ENCODE results near the gene MYCN.
"Not testable (repeated sequence)": the region's sequence is repeated elsewhere in the genome, so short reads cannot be mapped to it uniquely, and the experiment has no call there.

MYCN gene

DNA sequence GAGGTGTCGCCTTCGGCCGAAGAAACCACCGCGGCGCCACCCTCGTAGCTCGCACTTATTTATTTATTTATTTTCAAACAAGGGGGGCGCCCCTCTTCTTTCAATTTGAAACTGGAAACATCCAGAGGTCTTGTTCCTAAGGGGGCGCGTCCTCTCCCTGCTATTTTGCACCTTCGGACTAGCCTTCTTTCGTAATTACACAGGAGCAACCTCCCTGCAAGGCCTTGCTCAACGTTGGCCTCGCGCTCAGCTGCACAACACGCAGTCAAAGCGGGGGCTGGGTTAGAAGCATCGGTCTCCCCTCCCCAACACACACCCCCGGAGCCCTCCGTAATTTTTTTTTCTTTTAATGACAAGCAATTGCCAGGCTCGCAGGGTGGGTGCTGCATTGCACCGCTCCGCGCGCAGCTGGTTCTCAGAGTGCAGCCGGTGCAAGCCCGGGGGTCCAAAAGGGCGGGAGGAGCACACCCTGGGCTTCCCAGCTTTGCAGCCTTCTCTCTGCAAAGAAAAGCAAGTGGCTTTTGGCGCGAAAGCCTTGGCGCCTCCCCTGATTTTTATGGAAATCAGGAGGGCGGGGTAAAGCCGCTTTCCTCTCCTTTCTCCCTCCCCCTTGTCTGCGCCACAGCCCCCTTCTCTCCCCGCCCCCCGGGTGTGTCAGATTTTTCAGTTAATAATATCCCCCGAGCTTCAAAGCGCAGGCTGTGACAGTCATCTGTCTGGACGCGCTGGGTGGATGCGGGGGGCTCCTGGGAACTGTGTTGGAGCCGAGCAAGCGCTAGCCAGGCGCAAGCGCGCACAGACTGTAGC lies at the start of gene MYCN:
TSS of gene MYCN (plus strand) at position 697 of the 807 bp plus-strand sequence. CDS start 1,515 bp downstream, outside the sequence.
- peak; percentile 86 to 94 for DNase-seq

DNA sequence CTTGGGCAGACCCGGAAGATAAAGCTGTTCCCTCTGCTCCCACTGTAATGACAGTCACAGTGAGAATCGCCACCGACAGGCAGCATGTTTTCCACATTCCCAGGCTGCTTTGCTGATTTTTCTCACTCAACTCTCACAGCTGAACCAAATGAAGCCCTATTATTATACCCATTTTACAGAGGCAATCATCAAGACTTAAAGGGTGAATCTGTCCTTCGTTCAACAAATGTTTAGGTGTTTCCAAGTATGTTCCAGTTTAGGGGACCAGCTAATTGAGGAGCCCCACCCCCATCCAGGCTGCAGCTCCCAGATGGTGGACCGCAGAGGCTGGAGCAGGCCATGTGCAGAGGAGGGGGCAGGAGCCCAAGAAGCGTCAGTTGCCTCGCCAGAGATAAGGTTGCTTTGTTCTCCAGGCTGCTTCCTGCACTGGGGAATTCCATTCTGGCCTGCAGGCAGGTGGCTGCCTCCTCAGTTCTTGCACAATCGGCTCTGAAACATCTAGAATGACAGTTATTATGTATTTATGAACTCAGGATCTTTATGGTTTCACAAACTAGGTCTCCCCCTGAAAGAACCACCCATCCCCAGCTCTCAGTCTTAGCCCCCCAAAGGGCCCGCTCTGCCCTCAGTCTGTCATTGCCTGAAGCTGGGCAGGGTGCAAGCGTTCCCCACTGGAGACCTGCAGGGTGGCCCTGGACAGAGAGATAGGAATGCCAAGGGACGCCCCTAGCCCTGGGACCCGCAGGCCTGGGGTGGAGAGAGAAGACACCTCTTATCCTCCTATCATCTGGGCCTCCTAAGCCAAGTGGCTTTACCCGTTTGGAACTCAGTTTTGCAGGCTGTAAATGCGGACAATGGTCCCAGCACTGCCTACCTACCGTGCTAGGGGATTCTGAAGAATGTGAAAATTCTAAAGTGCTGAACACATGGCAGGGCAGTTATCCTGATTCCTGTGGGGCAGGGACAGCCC lies 49.1 kb upstream of the MYCN start:
- DNase-seq = peak in 1 of 2 experiments; percentile 33

DNA sequence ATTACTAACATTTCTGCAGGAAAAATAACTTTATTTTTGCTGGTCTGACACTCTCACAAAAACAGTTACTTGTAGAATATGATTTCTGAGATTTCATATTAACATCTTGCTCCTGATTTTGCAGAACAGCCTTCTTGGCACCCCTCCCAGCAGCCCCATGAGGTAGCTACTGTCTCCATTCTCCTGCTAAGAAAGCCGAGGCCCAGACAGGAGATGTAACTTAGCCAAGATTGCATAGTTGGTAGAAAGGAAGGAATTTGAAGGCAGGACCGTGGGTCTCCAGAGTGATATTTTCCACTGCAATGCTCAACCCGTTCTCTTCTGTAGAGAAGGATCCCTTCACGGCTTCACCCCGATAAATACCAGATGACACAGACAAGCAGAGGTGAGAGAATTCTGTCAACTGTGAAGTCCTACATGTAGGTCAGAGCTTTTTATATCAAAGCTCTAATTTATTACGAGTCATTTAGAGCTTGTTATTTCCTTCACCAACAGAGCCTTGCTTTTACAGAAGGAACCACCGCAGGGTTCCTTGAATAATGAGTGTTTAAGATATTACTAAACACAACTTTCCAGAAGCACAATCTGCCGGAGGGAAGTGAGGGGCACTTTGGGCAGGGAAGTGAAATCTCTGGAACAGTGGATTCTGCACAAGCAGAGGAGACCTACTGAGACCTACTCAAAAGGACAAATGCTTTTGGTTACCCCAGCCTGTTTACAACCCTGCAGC lies 48.0 kb upstream of the MYCN start:
- no peak for DNase-seq

DNA sequence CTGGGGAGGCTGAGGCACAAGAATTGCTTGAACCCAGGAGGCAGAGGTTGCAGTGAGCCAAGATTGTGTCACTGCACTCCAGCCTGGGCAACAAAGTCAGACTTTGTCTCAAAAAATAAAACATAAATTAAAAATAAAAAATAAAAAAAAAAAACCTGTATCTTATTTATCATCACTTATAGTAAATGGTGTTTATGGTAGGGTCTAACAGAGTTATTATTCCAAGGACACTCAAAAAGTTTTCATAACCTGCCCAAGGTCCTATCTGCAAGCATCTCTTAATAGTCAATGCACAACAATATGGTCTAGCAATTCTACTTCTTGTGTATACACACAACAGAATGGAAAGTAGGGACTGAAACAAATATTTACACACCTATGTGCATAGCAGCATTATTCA lies 47.3 kb upstream of the MYCN start:
- DNase-seq = no peak

DNA sequence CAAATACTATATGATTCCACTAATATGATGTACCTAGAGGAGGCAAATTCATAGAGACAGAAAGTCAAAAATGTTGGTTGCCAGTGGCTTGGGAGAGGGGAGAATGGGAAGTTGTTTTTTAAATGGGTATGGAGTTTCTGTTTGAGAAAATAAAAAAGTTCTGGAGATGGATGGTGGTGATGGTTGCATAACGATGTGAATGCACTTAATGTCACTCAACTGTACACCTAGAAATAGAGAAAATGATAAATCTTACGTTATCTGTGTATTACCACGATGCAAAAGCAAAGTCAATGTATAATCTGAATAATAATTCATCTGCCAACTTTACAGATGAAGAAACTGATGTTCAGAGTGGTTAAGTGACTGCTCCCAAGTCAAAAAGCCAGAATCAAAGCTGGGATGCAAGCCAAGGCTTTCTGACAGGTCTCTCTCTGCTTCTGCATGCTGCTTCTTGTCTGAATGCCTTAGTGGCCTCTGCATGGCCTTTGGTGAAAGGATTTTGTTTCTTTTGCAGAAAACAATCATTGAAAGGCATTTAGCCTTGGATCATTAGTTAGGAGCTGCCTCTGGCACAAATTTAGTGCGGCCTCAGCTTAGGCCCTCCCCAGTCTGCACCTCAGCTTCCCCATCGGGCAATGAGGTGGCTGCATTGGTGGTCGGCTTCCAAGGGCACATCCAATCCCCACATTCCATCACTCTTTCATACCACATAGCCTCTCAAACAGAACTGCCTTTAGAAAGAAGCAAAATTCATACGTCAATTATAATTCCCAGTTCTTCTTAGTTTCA lies 46.5 kb upstream of the MYCN start:
- no peak for DNase-seq

DNA sequence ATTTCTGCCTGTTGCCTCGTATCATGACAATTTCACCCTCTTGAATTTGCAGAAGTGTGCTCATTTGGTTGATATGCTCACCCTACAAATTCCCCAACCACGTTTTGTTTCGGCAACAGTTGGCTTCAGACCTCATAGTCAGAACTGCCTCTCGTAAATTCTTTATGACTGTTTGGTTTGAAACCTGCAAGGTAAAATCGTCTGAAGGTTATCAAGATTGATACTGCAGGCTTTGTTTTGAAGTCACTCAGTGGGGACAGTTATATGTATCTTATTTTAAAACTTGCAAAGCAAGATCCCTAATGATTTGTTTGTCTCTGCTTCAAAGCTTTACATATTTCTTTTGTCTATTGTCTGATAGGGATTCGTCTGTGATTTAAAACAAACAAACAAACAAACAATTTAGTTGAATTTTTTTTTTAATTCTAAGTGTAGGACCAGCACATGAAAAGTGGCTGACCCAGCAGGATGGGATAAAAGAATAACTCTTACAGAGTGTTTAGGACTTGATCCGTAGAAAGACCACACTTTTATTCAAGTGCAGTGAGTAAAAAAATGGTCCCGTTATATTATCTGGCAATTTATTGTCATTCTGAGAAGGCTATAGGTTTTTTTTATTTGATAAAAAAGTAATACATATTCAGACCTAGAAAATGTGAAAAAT lies 45.7 kb upstream of the MYCN start:
- no peak for DNase-seq

DNA sequence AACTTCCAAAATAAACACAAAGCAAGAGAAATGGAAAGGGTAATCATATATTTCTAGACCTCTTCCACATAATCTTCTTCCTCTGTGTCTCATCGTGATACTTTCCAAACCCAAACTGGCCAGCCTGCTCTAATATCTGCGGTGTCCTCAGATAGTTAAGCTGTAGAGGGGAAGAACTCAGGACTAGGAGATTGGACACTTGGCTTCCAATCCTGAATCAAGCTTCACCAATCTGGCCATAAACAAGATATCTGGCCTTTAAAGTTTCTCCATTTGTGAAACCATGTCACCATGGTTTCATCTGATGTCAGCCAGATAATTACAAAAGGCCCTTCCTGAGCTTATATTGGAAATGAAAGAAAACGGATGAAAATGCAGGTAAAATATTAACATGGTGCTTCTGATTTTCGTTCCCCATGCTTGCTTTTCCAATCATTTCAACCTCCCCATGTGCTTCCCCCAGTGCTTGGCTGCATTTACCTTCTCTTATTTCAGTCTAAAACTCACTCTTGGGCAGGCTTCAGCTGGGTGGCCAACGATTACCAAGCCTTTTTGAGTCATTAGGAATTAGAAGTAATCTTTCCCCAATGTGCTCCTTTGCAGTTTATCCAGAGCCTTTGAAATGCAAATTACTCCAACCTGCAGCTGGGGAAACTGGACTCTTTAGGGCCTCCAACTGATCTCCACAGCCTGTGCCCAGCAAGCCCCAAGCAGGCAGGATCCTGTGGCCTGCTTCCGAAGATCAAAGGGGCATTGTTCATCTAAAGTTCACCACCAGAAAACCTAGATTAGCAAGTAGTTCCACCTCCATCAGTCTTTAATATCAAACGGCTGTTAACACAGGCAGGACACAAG lies 44.5 kb upstream of the MYCN start:
- no peak for DNase-seq

DNA sequence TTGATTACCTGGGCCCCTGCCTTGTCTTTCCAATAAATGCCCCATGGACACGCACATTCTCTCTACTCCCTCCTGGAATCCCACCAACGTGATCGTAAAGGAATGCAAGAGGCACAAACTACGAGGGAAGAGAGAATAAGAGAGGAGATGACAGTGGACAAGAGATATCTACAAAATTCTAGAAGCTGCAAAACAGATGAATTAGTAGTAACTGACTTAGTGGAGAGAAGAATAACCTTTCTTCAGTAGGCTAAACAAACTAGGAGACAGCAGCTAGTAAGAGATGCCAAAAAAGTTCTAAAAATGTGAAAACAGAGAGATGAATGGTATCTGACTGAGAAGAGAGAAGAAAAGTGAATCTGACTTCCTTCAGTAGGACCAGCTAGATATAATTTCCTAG lies 43.5 kb upstream of the MYCN start:
- no peak for DNase-seq

DNA sequence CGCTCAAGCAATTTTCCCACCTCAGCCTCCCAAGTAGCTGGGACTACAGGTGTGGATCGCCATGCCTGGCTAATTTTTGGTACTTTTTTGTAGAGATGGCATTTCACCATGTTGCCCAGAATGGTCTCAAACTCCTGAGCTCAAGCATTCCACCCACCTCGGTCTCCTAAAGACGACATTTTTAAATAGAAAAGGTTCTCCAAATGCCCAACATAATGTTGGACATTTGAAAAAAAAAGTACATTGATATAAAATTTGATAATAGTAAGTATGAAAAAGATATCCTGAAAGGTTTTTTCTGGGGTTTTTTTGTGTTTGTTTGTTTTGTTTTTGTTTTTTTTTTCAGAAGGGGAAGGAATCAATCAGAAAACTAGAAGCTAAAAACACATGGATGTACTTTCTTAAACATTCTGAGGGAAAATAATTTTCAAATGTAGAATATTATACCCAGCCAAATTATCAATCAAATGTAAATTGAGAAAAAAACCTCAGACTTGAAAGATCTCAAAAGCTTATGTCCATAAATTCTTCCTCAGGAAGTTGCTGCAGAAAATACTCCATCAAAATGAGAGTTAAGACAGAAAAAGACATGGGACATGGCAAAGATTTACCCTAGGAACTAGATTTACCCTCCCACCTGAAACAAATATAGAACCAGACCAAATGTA lies 42.8 kb upstream of the MYCN start:
- no peak for DNase-seq

DNA sequence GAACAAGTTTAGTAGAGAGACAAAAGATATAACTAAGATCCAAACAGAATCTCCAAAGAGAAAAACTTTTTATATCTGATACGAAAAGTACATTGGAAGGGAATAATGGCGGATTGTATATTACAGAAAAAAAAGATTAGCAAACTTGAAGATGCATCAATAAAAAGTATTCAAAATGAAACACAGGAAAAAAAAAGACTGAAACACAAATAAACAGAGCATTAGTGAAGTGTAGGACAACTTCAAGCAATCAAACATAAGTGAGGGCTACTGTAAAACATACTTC lies 41.1 kb upstream of the MYCN start:
- DNase-seq = no peak

DNA sequence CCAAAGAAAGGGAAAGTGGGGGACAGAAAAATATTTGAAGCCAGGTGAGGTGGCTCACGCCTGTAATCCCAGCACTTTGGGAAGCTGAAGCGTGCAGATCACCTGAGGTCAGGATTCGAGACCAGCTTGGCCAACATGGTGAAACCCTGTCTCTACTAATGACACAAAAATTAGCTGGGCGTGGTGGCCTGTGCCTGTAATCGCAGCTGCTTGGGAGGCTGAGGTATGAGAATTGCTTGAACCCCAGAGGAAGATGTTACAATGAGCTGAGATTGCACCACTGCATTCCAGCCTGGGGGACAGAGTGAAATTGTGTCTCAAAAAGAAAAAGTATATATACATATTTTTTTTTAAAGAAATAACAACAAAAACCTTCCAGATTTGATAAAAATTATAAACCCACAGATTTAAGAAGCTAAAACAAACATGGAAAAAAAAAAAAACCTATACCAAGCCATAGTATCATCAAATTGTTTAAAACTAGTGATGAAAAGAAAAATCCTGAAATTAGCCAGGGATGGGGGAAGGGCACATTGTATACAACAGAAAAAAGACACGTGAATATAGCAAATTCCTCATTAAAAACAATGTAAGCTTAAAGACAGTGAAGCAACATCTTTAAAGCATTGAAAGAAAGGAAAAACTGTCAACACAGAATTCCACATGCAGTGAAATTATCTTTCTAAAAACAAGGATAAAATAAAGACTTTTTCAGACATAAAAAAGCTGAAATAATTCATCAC lies 40.4 kb upstream of the MYCN start:
- DNase-seq = no peak

DNA sequence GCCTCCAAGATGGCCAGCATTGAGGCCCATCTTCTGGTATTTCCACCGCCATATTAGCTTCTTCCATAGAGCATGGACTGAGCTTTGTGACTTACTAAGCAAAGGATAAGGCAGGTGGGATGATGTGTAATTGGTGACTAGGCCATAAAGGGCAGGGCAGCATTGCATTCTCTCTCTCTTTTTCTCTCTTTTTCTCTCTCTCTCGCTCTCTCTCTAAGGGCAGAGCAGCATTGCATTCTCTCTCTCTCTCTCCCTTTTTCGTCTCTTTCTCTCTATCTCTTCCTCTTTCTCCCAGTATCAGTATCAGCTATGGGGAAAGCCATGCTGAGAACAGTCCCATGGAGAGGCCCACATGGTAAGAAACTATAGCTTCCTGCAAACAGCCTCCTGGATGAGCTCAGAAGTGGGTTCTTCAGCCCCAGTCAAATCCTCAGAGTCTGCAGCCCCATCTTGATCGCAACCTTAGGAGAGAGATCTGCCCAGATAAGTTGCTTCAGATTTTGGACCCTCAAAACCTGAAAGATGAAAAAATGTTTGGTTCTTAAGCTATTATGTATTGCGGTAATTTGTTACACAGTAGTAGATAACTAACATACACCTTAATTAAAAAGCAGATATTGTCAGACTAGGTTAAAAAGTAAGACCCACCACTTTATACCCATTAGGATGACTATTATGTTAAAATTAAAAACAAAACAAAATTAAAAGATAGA lies 39.1 kb upstream of the MYCN start:
- DNase-seq = no peak

DNA sequence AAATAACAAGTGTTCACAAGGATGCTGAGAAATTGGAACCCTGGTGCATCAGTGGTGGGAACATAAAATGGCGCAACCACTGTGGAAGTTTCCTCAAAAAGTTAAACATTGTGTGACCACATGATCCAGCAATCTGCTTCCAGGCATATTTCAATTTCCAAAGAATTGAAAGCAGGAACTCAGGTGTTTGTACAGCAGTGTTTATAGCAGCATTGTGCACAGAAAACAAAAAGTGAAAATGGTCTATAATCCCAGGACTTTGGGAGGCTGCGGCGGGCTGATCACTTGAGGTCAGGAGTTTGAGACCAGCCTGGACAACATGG lies 38.6 kb upstream of the MYCN start:
- DNase-seq = no peak

DNA sequence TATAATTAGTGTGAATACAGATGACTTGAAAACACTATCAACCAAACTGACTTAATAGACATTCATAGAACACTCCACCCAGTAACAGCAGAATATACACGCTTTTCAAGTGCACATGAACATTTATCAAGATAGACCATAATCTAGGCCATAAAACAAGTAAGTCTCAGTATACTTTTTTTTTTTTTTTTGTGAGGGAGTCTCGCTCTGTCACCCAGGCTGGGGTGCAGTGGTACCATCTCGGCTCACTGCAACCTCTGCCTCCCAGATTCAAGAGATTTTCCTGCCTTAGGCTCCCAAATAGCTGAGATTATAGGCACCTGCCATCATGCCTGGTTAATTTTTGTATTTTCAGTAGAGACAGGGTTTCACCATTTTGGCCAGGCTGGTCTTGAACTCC lies 36.4 kb upstream of the MYCN start:
- DNase-seq = not testable (repeated sequence)

DNA sequence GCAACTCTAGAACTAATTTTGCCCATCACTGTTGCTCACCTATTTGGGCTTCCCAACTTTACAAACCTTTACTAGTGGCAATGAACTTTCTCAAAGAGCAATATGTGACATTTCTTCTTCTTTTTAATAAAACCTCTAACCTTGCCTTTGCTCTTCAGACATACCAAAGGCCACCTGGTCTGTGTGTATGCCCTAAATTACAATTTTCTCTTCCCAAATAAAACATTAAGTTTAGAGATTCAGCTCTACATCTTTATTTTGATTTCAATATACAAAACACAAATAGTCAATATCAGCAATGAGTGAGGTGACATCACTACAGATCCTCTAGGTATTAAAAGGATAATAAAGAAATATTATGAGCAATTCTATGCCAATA lies 35.1 kb upstream of the MYCN start:
- DNase-seq = no peak

DNA sequence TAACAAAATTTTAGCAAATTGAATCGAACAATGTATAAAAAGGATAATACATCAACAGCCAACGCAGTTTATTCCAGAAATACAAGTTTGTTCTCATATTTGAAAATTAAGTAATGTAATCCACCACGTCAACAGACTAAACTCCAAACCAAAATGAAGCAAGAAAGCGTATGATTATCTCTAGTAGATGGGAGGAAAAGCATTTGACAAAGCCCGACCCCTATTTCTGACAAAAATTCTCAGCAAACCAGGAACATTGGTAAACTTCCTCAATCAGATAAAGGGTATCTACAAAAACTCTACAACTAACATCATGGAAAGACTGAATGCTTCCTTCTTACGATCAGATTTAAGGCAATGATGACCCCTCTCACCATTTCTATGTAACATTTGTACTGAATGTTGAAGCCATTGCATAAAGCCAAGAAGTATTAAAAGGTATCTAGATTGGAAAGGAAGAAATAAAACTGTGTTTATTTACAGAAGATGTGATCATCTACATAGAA lies 34.3 kb upstream of the MYCN start:
- no peak for DNase-seq

DNA sequence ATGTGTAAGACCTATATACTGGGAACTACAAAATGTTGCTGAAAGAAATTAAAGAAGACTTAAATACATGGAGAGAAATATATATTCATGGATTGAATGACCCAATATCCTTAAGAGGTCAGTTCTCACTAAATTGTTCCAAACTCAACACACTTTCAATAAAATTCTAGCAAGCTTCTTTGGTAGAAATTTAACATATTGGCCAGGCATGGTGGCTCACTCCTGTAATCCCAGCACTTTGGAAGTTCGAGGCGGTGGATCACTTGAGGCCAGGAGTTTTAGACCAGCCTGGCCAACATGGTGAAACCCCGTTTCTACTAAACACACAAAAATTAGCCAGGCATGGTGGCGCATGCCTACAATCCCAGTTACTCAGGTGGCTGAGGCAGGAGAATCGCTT lies 33.6 kb upstream of the MYCN start:
- no peak for DNase-seq

DNA sequence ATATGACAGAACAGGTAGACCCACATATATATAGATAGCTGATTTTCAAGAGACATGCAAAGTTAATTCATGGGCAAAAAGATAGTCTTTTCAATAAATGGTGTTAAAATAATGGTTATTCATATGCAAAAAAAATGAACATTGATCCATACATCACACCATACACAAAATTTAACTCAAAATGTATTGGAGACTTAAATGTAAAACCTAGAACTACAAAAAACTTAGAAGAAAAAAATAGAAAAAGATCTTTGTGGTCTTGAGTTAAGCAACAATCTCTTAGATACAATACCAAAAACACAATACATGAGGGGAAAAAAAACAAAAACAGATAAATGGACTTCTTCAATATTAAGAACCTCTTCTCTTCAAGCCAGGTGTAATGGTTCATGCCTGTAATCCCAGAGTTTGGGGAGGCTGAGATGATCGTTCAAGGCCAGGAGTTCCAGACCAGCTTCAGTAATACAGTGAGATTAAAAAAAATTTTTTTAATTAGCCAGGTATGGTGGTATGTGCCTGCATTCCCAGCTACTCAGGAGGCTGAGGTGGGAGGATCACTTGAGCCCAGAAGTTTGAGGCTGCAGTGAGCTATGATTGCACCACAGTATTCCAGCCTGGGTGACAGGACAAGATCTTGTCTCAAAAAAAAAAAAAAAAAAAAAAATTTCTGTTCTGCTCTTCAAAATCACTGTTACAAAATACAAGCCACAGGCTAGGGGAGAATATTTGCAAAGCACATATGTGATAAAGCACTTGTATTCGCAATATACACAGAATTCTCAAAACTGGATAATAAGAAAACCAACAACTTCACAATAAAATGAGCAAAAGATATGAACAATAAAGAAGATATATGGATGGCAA lies 32.7 kb upstream of the MYCN start:
- no peak for DNase-seq

Data from NCI-H524 (cell line).